Karpas-422 (cell line): ENCODE data around the gene MAP2K4. TPM values are rescaled to one million over a fixed set of nuclear protein-coding genes. Genes with fewer than 3 reads are reported as not detected.

ENCODE experiments used
- DNase-seq: peaks from one replicate; pipeline ENCODE4 v3.0.0-alpha.2; 2015
- H2AFZ ChIP-seq: fragments of 200-600 bp; sonication (generic); 2 replicates; pipeline ENCODE4 v1.6.1; 2014; ENCODE audit warnings: antibody characterized with exemption, low read length, mixed read lengths
- H3K27ac ChIP-seq: fragments of 200-600 bp; sonication (generic); 2 replicates; pipeline ENCODE4 v1.5.1; 2014; ENCODE audit warnings: mild to moderate bottlenecking, low read length, moderate library complexity
- H3K27me3 ChIP-seq: fragments of 200-600 bp; sonication (generic); 2 replicates; pipeline ENCODE4 v1.6.1; 2014; ENCODE audit warnings: low read length, mixed read lengths
- H3K36me3 ChIP-seq: fragments of 200-600 bp; sonication (generic); 2 replicates; pipeline ENCODE4 v1.6.1; 2014; ENCODE audit warnings: low read length, mixed read lengths; ENCODE audit not compliant: insufficient read depth
- H3K4me1 ChIP-seq: fragments of 200-600 bp; sonication (generic); 2 replicates; pipeline ENCODE4 v1.6.1; 2014; ENCODE audit warnings: mild to moderate bottlenecking, low read length, mixed read lengths
- H3K4me2 ChIP-seq: fragments of 200-600 bp; sonication (generic); 2 replicates; pipeline ENCODE4 v1.6.1; 2014; ENCODE audit warnings: low read length, low read depth, mild to moderate bottlenecking; ENCODE audit not compliant: poor library complexity, severe bottlenecking
- H3K4me3 ChIP-seq: fragments of 200-600 bp; sonication (generic); 2 replicates; pipeline ENCODE4 v1.5.1; 2014; ENCODE audit warnings: mild to moderate bottlenecking, antibody characterized with exemption, low read length, mixed read lengths
- H3K79me2 ChIP-seq: fragments of 200-600 bp; sonication (generic); 2 replicates; pipeline ENCODE4 v1.6.1; 2014; ENCODE audit warnings: mild to moderate bottlenecking, low read length, mixed read lengths
- H3K9ac ChIP-seq: fragments of 200-600 bp; sonication (generic); 2 replicates; pipeline ENCODE4 v1.6.0; 2014; ENCODE audit warnings: low read length
- H3K9me2 ChIP-seq: fragments of 200-600 bp; sonication (generic), shearing (Covaris generic); replicated peaks from 2 replicates; pipeline ENCODE4 v1.6.0; 2014; ENCODE audit warnings: mild to moderate bottlenecking, low read length, moderate library complexity; ENCODE audit not compliant: insufficient read depth
- H3K9me3 ChIP-seq: fragments of 300-700, 200-600 bp; sonication (generic); 2 replicates; pipeline ENCODE4 v1.6.1; 2014; ENCODE audit warnings: low read length, mixed read lengths
- H4K20me1 ChIP-seq: fragments of 200-600 bp; sonication (generic); 2 replicates; pipeline ENCODE4 v1.6.1; 2014; ENCODE audit warnings: mild to moderate bottlenecking, antibody characterized with exemption, low read length, low read depth; ENCODE audit not compliant: insufficient read depth
- total RNA-seq: library from RNA; depleted of rRNA; stranded (reverse); fragments of >200 nt; shearing (Covaris generic); gene quantifications from 2 replicates; pipeline ENCODE4 v1.2.3, GENCODE V29; 2014; ENCODE audit warnings: low replicate concordance

Gene MAP2K4
- total RNA-seq, 1 experiment from 2014 or later, result 29.7 TPM

- no peak overlapping the region for H3K4me3 ChIP-seq
- H4K20me1 ChIP-seq, result no peaks in the 10 kb centered on the region
- no peak overlapping the region for H3K4me2 ChIP-seq
- H3K27ac ChIP-seq, result no peak overlapping the region
- no peaks in the 10 kb centered on the region for H3K4me1 ChIP-seq
- H3K9me2 ChIP-seq, result no peaks in the 10 kb centered on the region
- no peak overlapping the region for H3K9ac ChIP-seq
- no peak overlapping the region for H2AFZ ChIP-seq
- no peak for DNase-seq
- peaks cover 22% of the 10 kb centered on the region for H3K36me3 ChIP-seq
- H3K27me3 ChIP-seq, result no peaks in the 10 kb centered on the region
- H3K79me2 ChIP-seq, result no peaks in the 10 kb centered on the region
- no peaks in the 10 kb centered on the region for H3K9me3 ChIP-seq
These were observed 106.5 kb downstream of the MAP2K4 start for GRCh38 chr17:12127177-12127576.

- no peaks in the 10 kb centered on the region for H3K27me3 ChIP-seq
- no peaks in the 10 kb centered on the region for H3K9me3 ChIP-seq
- H4K20me1 ChIP-seq, result no peaks in the 10 kb centered on the region
- H3K4me2 ChIP-seq, result no peak overlapping the region
- peaks cover 22% of the 10 kb centered on the region for H3K36me3 ChIP-seq
- H3K9me2 ChIP-seq, result no peaks in the 10 kb centered on the region
- H3K79me2 ChIP-seq, result no peaks in the 10 kb centered on the region
- DNase-seq, result no peak
- no peak overlapping the region for H2AFZ ChIP-seq
- no peak overlapping the region for H3K4me3 ChIP-seq
- no peak overlapping the region for H3K9ac ChIP-seq
- H3K4me1 ChIP-seq, result no peaks in the 10 kb centered on the region
- no peak overlapping the region for H3K27ac ChIP-seq
These were observed 107.0 kb downstream of the MAP2K4 start for GRCh38 chr17:12127667-12128066.

GRCh38 chr17:12128946-12129345 lies 108.3 kb downstream of the MAP2K4 start:
- H4K20me1 ChIP-seq, result no peaks in the 10 kb centered on the region
- no peak overlapping the region for H3K4me2 ChIP-seq
- H3K4me3 ChIP-seq, result no peak overlapping the region
- H3K9ac ChIP-seq, result no peak overlapping the region
- H3K27ac ChIP-seq, result no peak overlapping the region
- H3K79me2 ChIP-seq, result no peaks in the 10 kb centered on the region
- no peaks in the 10 kb centered on the region for H3K4me1 ChIP-seq
- no peak for DNase-seq
- H3K36me3 ChIP-seq, result peaks cover 22% of the 10 kb centered on the region
- no peaks in the 10 kb centered on the region for H3K9me2 ChIP-seq
- H3K9me3 ChIP-seq, result no peaks in the 10 kb centered on the region
- no peaks in the 10 kb centered on the region for H3K27me3 ChIP-seq
- no peak overlapping the region for H2AFZ ChIP-seq

GRCh38 chr17:12133183-12133582 lies 112.5 kb downstream of the MAP2K4 start:
- Histone ChIP-seq H4K20me1 (no peaks in the 10 kb centered on the region), H3K79me2 (no peaks in the 10 kb centered on the region), H3K27me3 (no peaks in the 10 kb centered on the region), H3K4me3 (no peak overlapping the region), H2AFZ (no peak overlapping the region), H3K4me1 (no peaks in the 10 kb centered on the region), H3K4me2 (no peak overlapping the region), H3K36me3 (peaks cover 16% of the 10 kb centered on the region), H3K27ac (no peak overlapping the region), H3K9ac (no peak overlapping the region), H3K9me2 (no peaks in the 10 kb centered on the region), H3K9me3 (no peaks in the 10 kb centered on the region)
- peak; percentile 24 for DNase-seq

- Histone ChIP-seq H3K9me3 (no peaks in the 10 kb centered on the region), H2AFZ (no peak overlapping the region), H3K4me3 (no peak overlapping the region), H3K9ac (no peak overlapping the region), H3K9me2 (0 out of 2 replicates have a peak, but pooled peaks cover 4% of the 10 kb centered on the region), H3K27me3 (no peaks in the 10 kb centered on the region), H3K79me2 (no peaks in the 10 kb centered on the region), H4K20me1 (no peaks in the 10 kb centered on the region), H3K4me2 (no peak overlapping the region), H3K4me1 (no peaks in the 10 kb centered on the region), H3K36me3 (peaks cover 16% of the 10 kb centered on the region), H3K27ac (no peak overlapping the region)
- no peak for DNase-seq
These were observed 113.4 kb downstream of the MAP2K4 start for GRCh38 chr17:12134101-12134500.

GRCh38 chr17:12134587-12134986 lies 113.9 kb downstream of the MAP2K4 start:
- Histone ChIP-seq H3K4me2 (no peak overlapping the region), H3K4me1 (no peaks in the 10 kb centered on the region), H3K79me2 (no peaks in the 10 kb centered on the region), H3K4me3 (no peak overlapping the region), H3K9ac (no peak overlapping the region), H3K36me3 (peaks cover 13% of the 10 kb centered on the region), H3K27me3 (no peaks in the 10 kb centered on the region), H4K20me1 (no peaks in the 10 kb centered on the region), H3K9me2 (0 out of 2 replicates have a peak, but pooled peaks cover 4% of the 10 kb centered on the region), H3K9me3 (no peaks in the 10 kb centered on the region), H2AFZ (no peak overlapping the region), H3K27ac (no peak overlapping the region)
- DNase-seq, result peak; percentile 30

- 0 out of 2 replicates have a peak, but pooled peaks cover 4% of the 10 kb centered on the region for H3K9me2 ChIP-seq
- H3K4me3 ChIP-seq, result no peak overlapping the region
- no peak overlapping the region for H3K9ac ChIP-seq
- H3K36me3 ChIP-seq, result 0 out of 2 replicates have a peak, but pooled peaks cover 5% of the 10 kb centered on the region
- H3K4me2 ChIP-seq, result no peak overlapping the region
- no peaks in the 10 kb centered on the region for H3K79me2 ChIP-seq
- DNase-seq, result no peak
- no peak overlapping the region for H2AFZ ChIP-seq
- H3K27ac ChIP-seq, result no peak overlapping the region
- no peaks in the 10 kb centered on the region for H3K4me1 ChIP-seq
- H3K27me3 ChIP-seq, result no peaks in the 10 kb centered on the region
- no peaks in the 10 kb centered on the region for H3K9me3 ChIP-seq
- H4K20me1 ChIP-seq, result no peaks in the 10 kb centered on the region
These were observed 115.6 kb downstream of the MAP2K4 start for GRCh38 chr17:12136243-12136642.

- no peaks in the 10 kb centered on the region for H3K27me3 ChIP-seq
- no peak overlapping the region for H3K4me3 ChIP-seq
- no peak overlapping the region for H3K4me2 ChIP-seq
- H3K36me3 ChIP-seq, result 0 out of 2 replicates have a peak, but pooled peaks cover 5% of the 10 kb centered on the region
- no peaks in the 10 kb centered on the region for H3K79me2 ChIP-seq
- no peak overlapping the region for H3K9ac ChIP-seq
- no peaks in the 10 kb centered on the region for H3K9me3 ChIP-seq
- H3K27ac ChIP-seq, result no peak overlapping the region
- no peak for DNase-seq
- 0 out of 2 replicates have a peak, but pooled peaks cover 4% of the 10 kb centered on the region for H3K9me2 ChIP-seq
- H2AFZ ChIP-seq, result no peak overlapping the region
- H4K20me1 ChIP-seq, result no peaks in the 10 kb centered on the region
- no peaks in the 10 kb centered on the region for H3K4me1 ChIP-seq
These were observed 116.0 kb downstream of the MAP2K4 start for GRCh38 chr17:12136646-12137045.
